A673 (cell line): Measurements from ENCODE around the gene NHS. TPM values are rescaled to one million over a fixed set of nuclear protein-coding genes. Genes with fewer than 3 reads are reported as not detected.

ENCODE experiments used
- BruUV-seq: library from RNA; stranded (reverse); fragments of 400-500 nt; replicated peaks from 2 replicates; lab custom pipeline; 2021; lab: Mats Ljungman, UMichigan
- CTCF ChIA-PET: fragments of 300-600 bp; sonication (Branson Sonifier 250); formaldehyde crosslinking; loops from one replicate; lab custom pipeline; 2022; ENCODE audit warnings: antibody characterized with exemption; lab: Charles Lee
- POLR2A ChIA-PET: fragments of 300-600 bp; sonication (Branson Sonifier 250); formaldehyde crosslinking; loops from one replicate; lab custom pipeline; 2022; ENCODE audit warnings: antibody characterized with exemption; ENCODE audit not compliant: low non-redundant PET; lab: Charles Lee
- DNase-seq: peaks from one replicate; pipeline ENCODE4 v3.0.0-alpha.2; 2015; ENCODE audit warnings: low spot score
- H3K27ac ChIP-seq: fragments of 200-600 bp; sonication (generic); 2 replicates; pipeline ENCODE4 v1.5.1; 2016; ENCODE audit warnings: mixed run types, low read depth, mild to moderate bottlenecking, mixed read lengths, antibody characterized with exemption, low read length; ENCODE audit not compliant: poor library complexity, severe bottlenecking
- H3K27me3 ChIP-seq: fragments of 200-600 bp; sonication (generic); replicated peaks from 2 replicates; pipeline ENCODE4 v1.6.1; 2017; ENCODE audit warnings: mixed run types, low read depth, mild to moderate bottlenecking, mixed read lengths, antibody characterized with exemption, low read length; ENCODE audit not compliant: insufficient read depth, poor library complexity
- H3K36me3 ChIP-seq: fragments of 200-600 bp; sonication (generic); 2 replicates; pipeline ENCODE4 v1.6.1; 2016; ENCODE audit warnings: mixed run types, mild to moderate bottlenecking, mixed read lengths, antibody characterized with exemption, low read length; ENCODE audit not compliant: insufficient read depth, poor library complexity, severe bottlenecking
- H3K4me1 ChIP-seq: fragments of 200-600 bp; sonication (generic); 2 replicates; pipeline ENCODE4 v1.6.1; 2017; ENCODE audit warnings: mixed run types, mild to moderate bottlenecking, mixed read lengths, antibody characterized with exemption, low read length; ENCODE audit not compliant: insufficient read depth, poor library complexity, severe bottlenecking
- H3K4me3 ChIP-seq: fragments of 200-600 bp; sonication (generic); 2 replicates; pipeline ENCODE4 v1.5.1; 2016; ENCODE audit warnings: low read depth, mixed run types, mild to moderate bottlenecking, mixed read lengths, low read length; ENCODE audit not compliant: poor library complexity, severe bottlenecking
- H3K9me3 ChIP-seq: fragments of 200-600 bp; sonication (generic); 2 replicates; pipeline ENCODE4 v1.6.1; 2016; ENCODE audit warnings: mixed run types, low read depth, mild to moderate bottlenecking, mixed read lengths, antibody characterized with exemption, low read length; ENCODE audit not compliant: poor library complexity, severe bottlenecking
- EZH2 ChIP-seq: fragments of 200-600 bp; sonication (generic); IDR thresholded peaks from 2 replicates; pipeline ENCODE4 v1.6.1; 2017; ENCODE audit warnings: borderline replicate concordance, low read depth, mild to moderate bottlenecking, mixed read lengths, antibody characterized with exemption, low read length; ENCODE audit not compliant: poor library complexity, severe bottlenecking
- intact Hi-C: fragments of 100-400 bp; cut with micrococcal nuclease; formaldehyde crosslinking; loops from one replicate; pipeline ENCODE4 v1.10.0; 2022; ENCODE audit not compliant: unreplicated experiment
- total RNA-seq: library from RNA; stranded (reverse); gene quantifications from 2 replicates; pipeline ENCODE4 v1.2.3, GENCODE V29; 2021
- TF ChIP-seq, protein P1 (sequence below): fragments of 300-800, 200-600 bp; sonication (generic); conservative IDR thresholded peaks from 2 replicates; pipeline ENCODE4 v1.5.1; 2017; ENCODE audit warnings: low read depth, mild to moderate bottlenecking, antibody characterized with exemption, low read length, moderate library complexity, mixed read lengths

NHS gene
- total RNA-seq, 1 experiment from 2014 or later = 0.37 TPM

DNA sequence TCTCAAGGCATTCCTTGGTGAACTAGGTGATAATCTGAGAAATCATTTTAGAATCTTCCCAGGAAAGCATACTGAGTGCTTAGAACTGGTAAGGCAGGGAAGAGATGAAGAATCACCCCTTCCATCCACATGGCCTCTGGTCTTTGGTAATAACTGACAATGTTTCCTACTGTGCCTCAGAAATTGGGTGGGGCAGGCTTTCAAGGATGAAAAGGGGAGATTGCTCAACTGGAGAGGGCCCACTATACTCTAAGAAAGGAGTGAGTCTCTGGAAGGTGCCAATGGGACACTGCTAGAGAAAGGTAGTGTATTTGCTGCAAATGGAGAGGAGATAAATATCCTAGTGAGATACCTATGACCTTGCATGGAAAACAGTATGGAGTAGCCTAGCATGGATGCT is 227.2 kb downstream of the NHS start:
- DNase-seq = no peak
- intact Hi-C loops = no loop called here
- TF ChIP-seq, protein P1, sequence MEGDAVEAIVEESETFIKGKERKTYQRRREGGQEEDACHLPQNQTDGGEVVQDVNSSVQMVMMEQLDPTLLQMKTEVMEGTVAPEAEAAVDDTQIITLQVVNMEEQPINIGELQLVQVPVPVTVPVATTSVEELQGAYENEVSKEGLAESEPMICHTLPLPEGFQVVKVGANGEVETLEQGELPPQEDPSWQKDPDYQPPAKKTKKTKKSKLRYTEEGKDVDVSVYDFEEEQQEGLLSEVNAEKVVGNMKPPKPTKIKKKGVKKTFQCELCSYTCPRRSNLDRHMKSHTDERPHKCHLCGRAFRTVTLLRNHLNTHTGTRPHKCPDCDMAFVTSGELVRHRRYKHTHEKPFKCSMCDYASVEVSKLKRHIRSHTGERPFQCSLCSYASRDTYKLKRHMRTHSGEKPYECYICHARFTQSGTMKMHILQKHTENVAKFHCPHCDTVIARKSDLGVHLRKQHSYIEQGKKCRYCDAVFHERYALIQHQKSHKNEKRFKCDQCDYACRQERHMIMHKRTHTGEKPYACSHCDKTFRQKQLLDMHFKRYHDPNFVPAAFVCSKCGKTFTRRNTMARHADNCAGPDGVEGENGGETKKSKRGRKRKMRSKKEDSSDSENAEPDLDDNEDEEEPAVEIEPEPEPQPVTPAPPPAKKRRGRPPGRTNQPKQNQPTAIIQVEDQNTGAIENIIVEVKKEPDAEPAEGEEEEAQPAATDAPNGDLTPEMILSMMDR = no peak
- TF ChIP-seq EZH2 = no peak
- no peaks in the 10 kb centered on the region for H3K4me1 ChIP-seq
- H3K36me3 ChIP-seq = no peaks in the 10 kb centered on the region
- no peak overlapping the region for H3K4me3 ChIP-seq
- ChIA-PET POLR2A (no interaction called here), CTCF (no interaction called here)
- H3K27me3 ChIP-seq = peaks cover 4% of the 10 kb centered on the region
- H3K9me3 ChIP-seq = no peaks in the 10 kb centered on the region
- no peak overlapping the region for H3K27ac ChIP-seq
- BruUV-seq = no TSS peak

DNA sequence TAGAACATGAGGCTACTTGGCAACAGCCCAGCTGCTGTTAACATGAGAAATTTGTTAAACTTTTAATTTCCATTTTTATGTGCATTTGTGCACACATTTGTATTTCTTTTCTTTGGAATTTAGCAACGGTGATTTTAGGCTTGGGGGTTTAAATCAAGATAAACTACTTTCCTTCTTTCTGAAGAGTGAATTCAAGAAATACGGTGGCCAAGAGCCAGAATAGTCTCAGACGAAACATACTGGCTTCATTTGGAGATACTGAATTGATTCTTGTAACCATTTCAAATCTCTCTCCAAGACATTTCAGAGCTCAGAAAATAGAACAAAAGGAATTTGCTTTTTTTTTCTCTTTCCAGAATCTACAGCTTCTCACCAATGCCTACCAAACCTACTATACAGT is 228.2 kb downstream of the NHS start:
- ChIA-PET POLR2A (no interaction called here), CTCF (no interaction called here)
- no peak overlapping the region for H3K27ac ChIP-seq
- H3K9me3 ChIP-seq = no peaks in the 10 kb centered on the region
- H3K4me3 ChIP-seq = no peak overlapping the region
- no peak for DNase-seq
- H3K27me3 ChIP-seq = peaks cover 4% of the 10 kb centered on the region
- H3K4me1 ChIP-seq = no peaks in the 10 kb centered on the region
- no TSS peak for BruUV-seq
- intact Hi-C loops = no loop called here
- no peak for TF ChIP-seq EZH2
- TF ChIP-seq, protein P1 = no peak
- no peaks in the 10 kb centered on the region for H3K36me3 ChIP-seq

DNA sequence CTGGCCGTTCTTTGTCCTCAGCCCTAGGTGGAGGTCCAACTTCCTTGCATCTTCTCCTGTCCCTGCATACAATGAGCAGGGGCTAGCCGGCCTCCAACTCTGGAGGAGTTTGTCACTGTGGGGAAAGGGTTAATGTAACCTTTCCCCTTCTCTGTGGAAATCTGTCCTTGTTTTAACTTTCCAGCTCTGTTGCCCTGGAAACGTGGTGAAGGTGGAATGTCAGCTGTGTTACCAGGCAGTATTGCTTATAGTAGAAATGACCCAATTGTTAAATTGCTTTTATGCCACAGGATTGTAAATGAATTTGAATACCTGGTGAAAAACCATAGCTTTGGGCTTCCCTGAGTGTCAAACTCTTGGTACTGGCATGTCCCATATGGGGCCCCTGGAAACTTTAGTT is 230.7 kb downstream of the NHS start:
- TF ChIP-seq, protein P1 = no peak
- no peak for TF ChIP-seq EZH2
- no peak overlapping the region for H3K27ac ChIP-seq
- no peak overlapping the region for H3K4me3 ChIP-seq
- CTCF ChIA-PET = no interaction called here
- intact Hi-C loops = no loop called here
- DNase-seq = no peak
- no TSS peak for BruUV-seq
- no peaks in the 10 kb centered on the region for H3K9me3 ChIP-seq
- H3K27me3 ChIP-seq = peaks cover 4% of the 10 kb centered on the region
- H3K4me1 ChIP-seq = no peaks in the 10 kb centered on the region
- POLR2A ChIA-PET = no interaction called here
- H3K36me3 ChIP-seq = no peaks in the 10 kb centered on the region
